ENCODE measurements around the gene KIF9. TPM values are rescaled to one million over a fixed set of nuclear protein-coding genes. Genes with fewer than 3 reads are reported as not detected.
A peak's percentile ranks its signal among the peaks of the same experiment; 100 is the strongest.

KIF9 gene
- total RNA-seq, 2 experiments from 2014 or later = 8.3 to 8.8 TPM

DNA sequence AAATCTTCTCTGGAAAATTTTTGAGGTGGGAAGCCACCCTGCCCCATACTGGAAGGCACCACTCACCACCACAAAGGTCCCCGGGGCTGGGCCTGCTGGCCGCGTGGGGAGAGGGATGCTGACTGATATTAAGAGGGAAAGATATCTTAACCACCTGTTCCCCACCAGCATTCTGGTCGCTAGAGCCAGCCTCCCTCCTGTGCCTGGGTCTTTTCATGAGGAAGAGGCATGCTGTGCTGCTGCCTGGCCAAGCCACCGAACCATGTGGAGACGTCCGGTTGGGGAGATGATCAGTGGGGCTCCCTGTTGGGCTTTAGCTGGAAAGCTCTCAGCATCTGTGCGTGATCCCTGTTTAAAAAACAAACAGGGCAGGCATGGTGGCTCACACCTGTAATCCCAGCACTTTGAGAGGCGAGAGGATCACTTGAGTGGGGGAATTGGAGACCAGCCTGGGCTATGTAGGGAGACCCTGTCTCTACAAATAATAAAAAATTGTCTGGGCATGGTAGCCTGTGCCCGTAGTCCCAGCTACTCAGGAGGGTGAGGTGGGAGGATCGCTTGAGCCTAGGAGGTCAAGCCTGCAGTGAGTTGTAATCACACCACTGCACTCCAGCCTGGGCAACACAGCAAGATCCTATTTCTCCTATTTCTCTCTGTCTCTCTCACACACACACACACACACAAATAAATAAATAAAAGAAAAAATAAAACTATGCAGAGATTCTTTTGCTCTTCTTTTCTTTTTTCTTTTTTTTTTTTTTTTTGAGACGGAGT, 1.2 kb upstream of the KIF9 start:
- no peak for ATAC-seq
- ChIA-PET CTCF (interaction anchor here (0.6 kb wide), 1 partner anchor 119 kb away, joined by 3 read pairs; the partner anchor contains the start of gene SETD2), POLR2A (interaction anchor here (0.8 to 2.3 kb wide), 8 partner anchors 8 to 361 kb away, joined by 3 to 10 read pairs (median 4); no protein-coding TSS in a partner anchor)

DNA sequence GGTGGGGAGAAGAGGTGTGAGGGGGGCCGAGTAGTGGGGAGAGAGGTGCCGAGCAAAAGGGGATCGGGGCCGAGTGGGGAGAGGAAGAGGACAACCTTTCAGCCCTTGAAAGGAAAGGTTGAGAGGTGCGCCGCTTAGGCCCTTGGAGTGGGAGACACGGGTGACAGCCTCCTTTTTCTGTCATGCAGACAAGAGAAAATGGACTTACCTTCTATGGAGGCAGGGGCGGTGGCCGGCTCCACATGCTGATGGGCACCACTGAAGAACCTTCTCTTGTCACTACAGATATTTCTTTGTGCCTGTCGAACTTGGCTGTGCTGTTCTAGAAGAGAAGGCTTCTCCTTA, 566 bp upstream of the KIF9 start:
- H3K27ac Mint-ChIP-seq = peak overlapping the region; percentile 100
- peaks cover 17% of the 10 kb centered on the region for H3K36me3 Mint-ChIP-seq (ENCODE audit: low read depth)
- ATAC-seq = peak; percentile 8
- H3K9me3 Mint-ChIP-seq = no peaks in the 10 kb centered on the region
- H3K4me3 Mint-ChIP-seq = peak overlapping the region; percentile 98
- POLR2A ChIA-PET = interaction anchor here (0.6 to 2.3 kb wide), 9 partner anchors 8 to 361 kb away, joined by 3 to 10 read pairs (median 4); no protein-coding TSS in a partner anchor
- intact Hi-C loops (cut with micrococcal nuclease) = no loop called here
- peak; percentile 38 for DNase-seq
- H3K27me3 Mint-ChIP-seq = no peaks in the 10 kb centered on the region
- TF ChIP-seq, protein P1, sequence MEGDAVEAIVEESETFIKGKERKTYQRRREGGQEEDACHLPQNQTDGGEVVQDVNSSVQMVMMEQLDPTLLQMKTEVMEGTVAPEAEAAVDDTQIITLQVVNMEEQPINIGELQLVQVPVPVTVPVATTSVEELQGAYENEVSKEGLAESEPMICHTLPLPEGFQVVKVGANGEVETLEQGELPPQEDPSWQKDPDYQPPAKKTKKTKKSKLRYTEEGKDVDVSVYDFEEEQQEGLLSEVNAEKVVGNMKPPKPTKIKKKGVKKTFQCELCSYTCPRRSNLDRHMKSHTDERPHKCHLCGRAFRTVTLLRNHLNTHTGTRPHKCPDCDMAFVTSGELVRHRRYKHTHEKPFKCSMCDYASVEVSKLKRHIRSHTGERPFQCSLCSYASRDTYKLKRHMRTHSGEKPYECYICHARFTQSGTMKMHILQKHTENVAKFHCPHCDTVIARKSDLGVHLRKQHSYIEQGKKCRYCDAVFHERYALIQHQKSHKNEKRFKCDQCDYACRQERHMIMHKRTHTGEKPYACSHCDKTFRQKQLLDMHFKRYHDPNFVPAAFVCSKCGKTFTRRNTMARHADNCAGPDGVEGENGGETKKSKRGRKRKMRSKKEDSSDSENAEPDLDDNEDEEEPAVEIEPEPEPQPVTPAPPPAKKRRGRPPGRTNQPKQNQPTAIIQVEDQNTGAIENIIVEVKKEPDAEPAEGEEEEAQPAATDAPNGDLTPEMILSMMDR (IDR thresholded peaks at IDR 0.05) = no peak
- peaks cover 33% of the 10 kb centered on the region for H3K4me1 Mint-ChIP-seq (ENCODE audit: low read depth)
- CTCF ChIA-PET = interaction anchor here (0.6 kb wide), 1 partner anchor 119 kb away, joined by 3 read pairs; the partner anchor contains the start of gene SETD2

More for the DNA sequence above, 1.2 kb upstream of the KIF9 start:
- Mint-ChIP-seq H3K27ac (peak overlapping the region; percentile 100), H3K4me3 (peak overlapping the region; percentile 98), H3K9me3 (no peaks in the 10 kb centered on the region), H3K4me1 (ENCODE audit: low read depth) (peaks cover 33% of the 10 kb centered on the region), H3K36me3 (ENCODE audit: low read depth) (peaks cover 20% of the 10 kb centered on the region), H3K27me3 (no peaks in the 10 kb centered on the region)
- TF ChIP-seq, protein P1 (IDR thresholded peaks at IDR 0.05) = no peak
- intact Hi-C loops (cut with micrococcal nuclease) = no loop called here
- peak; percentile 62 for DNase-seq

DNA sequence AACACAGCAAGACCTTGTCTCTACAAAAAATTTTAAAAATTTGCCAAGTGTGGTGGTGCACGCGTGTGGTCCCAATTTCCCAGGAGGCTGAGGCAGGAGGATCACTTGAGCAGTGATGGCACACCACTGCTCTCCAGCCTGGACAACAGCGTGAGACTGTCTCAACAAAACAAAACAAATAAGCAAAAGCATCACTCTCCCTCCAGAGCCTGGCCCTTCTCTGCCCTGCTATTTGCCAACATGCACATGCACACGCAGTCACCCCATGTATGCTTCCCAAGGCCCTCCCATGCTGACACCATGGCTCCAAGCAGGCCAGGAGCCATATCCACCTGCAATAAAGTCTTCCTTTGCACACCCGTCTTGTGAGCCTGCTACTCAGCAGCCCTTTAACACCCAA, 2.1 kb downstream of the KIF9 start:
- H3K27ac Mint-ChIP-seq = no peak overlapping the region
- intact Hi-C loops (cut with micrococcal nuclease) = no loop called here
- peaks cover 12% of the 10 kb centered on the region for H3K36me3 Mint-ChIP-seq (ENCODE audit: low read depth)
- ATAC-seq (no peak), DNase-seq (no peak)
- no peaks in the 10 kb centered on the region for H3K9me3 Mint-ChIP-seq
- no peaks in the 10 kb centered on the region for H3K27me3 Mint-ChIP-seq
- no peak overlapping the region for H3K4me3 Mint-ChIP-seq
- peaks cover 22% of the 10 kb centered on the region for H3K4me1 Mint-ChIP-seq (ENCODE audit: low read depth)
- TF ChIP-seq, protein P1 (IDR thresholded peaks at IDR 0.05) = no peak
- ChIA-PET CTCF (interaction anchor here (2.4 kb wide), 1 partner anchor 116 kb away, joined by 10 read pairs; no protein-coding TSS in a partner anchor), POLR2A (interaction anchor here (0.7 to 1.4 kb wide), 2 partner anchors 10 to 13 kb away, joined by 3 read pairs; no protein-coding TSS in a partner anchor)

DNA sequence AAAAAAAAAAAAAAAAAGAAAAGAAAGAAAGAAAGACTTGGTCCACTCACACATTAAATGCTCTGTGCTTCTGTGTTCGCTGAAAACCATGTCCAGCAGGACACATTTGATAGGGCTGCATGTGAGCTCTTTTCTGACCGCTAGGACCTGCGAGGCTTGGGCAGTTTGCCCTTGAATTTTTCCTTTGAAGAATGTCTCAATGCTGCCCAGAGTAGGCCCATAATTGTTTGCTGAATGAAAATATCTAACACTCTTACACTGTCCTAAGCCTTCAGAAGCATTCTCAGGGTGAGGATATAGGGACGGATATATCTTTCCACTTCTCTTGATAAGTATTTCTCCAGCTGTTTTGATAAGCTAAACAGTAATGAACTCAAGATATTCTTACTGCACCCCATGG, 6.0 kb downstream of the KIF9 start:
- Mint-ChIP-seq H3K27ac (no peak overlapping the region), H3K36me3 (ENCODE audit: low read depth) (peaks cover 2% of the 10 kb centered on the region)
- POLR2A ChIA-PET = no interaction called here

More for the DNA sequence above, 6.0 kb downstream of the KIF9 start:
- Mint-ChIP-seq H3K9me3 (no peaks in the 10 kb centered on the region), H3K27me3 (no peaks in the 10 kb centered on the region), H3K4me1 (ENCODE audit: low read depth) (peaks cover 6% of the 10 kb centered on the region), H3K4me3 (no peak overlapping the region)
- ATAC-seq (no peak), DNase-seq (no peak)
- intact Hi-C loops (cut with micrococcal nuclease) = no loop called here
- TF ChIP-seq, protein P1 (IDR thresholded peaks at IDR 0.05) = no peak
- CTCF ChIA-PET = interaction anchor here (0.5 kb wide), 1 partner anchor 131 kb away, joined by 3 read pairs; no protein-coding TSS in a partner anchor

Data from activated CD8-positive, alpha-beta T cell treated with anti-CD3 and anti-CD28 coated beads for 36 hours (primary cell).